Panc1 (cell line): ENCODE data around the gene WIZ. TPM values are rescaled to one million over a fixed set of nuclear protein-coding genes. Genes with fewer than 3 reads are reported as not detected.
"Not testable (repeated sequence)": the region's sequence is repeated elsewhere in the genome, so short reads cannot be mapped to it uniquely, and the experiment has no call there.

Source experiments
- ATAC-seq: fragments of 200-7000 bp; cut with Tn5 transposase; 2 replicates; pipeline ENCODE4 v1.9.1; 2020; ENCODE audit warnings: mild to moderate bottlenecking, moderate library complexity
- BruUV-seq: library from RNA; stranded (reverse); fragments of 400-500 nt; replicated peaks from 2 replicates; lab custom pipeline; 2021; lab: Mats Ljungman, UMichigan
- CTCF ChIA-PET: fragments of 300-600 bp; sonication (Branson Sonifier 250); formaldehyde crosslinking; loops from one replicate; lab custom pipeline; 2022; ENCODE audit warnings: antibody characterized with exemption; lab: Charles Lee
- POLR2A ChIA-PET: fragments of 300-600 bp; sonication (Branson Sonifier 250); formaldehyde crosslinking; loops from one replicate; lab custom pipeline; 2022; ENCODE audit warnings: antibody characterized with exemption; lab: Charles Lee
- DNase-seq: peaks from one replicate; pipeline ENCODE4 v3.0.0-alpha.2; 2010; ENCODE audit warnings: low read depth, low spot score
- H3K27ac ChIP-seq: 2 replicates; pipeline ENCODE4 v1.5.1; 2011; ENCODE audit warnings: mild to moderate bottlenecking, low read length, inconsistent platforms
- H3K27me3 ChIP-seq: fragments of 200-500 bp; sonication (Bioruptor generic); 2 replicates; pipeline ENCODE4 v1.6.0; 2014; ENCODE audit warnings: low read length, inconsistent platforms; ENCODE audit not compliant: control insufficient read depth, insufficient read depth
- H3K36me3 ChIP-seq: fragments of 200-500 bp; sonication (Bioruptor generic); 2 replicates; pipeline ENCODE4 v1.5.1; 2014; ENCODE audit warnings: inconsistent platforms, mild to moderate bottlenecking, low read length, moderate library complexity; ENCODE audit not compliant: control insufficient read depth, insufficient read depth
- H3K4me1 ChIP-seq: 2 replicates; pipeline ENCODE4 v1.5.1; 2011; ENCODE audit warnings: inconsistent platforms, mild to moderate bottlenecking, low read length, moderate library complexity; ENCODE audit not compliant: control insufficient read depth, insufficient read depth
- H3K4me3 ChIP-seq, 2 experiments: 2 replicates each; pipeline ENCODE4 v1.5.1; 2011 to 2012; ENCODE audit warnings: low read depth in 2 of 2, low read length in 2 of 2, mild to moderate bottlenecking in 2 of 2, inconsistent platforms in 1 of 2, moderate library complexity in 1 of 2
- H3K9me3 ChIP-seq: fragments of 200-500 bp; sonication (Bioruptor generic); 2 replicates; pipeline ENCODE4 v1.5.1; 2014; ENCODE audit warnings: low read depth, mild to moderate bottlenecking, inconsistent platforms, low read length, moderate library complexity; ENCODE audit not compliant: control insufficient read depth, insufficient read depth
- CTCF ChIP-seq: fragments of 450-650 bp; IDR thresholded peaks from 2 replicates; pipeline ENCODE4 v1.5.1; 2017; ENCODE audit warnings: mild to moderate bottlenecking
- POLR2AphosphoS5 ChIP-seq: IDR thresholded peaks from 2 replicates; pipeline ENCODE4 v1.6.1; 2012; ENCODE audit warnings: mild to moderate bottlenecking, low read depth, low read length, moderate library complexity
- REST ChIP-seq, 2 experiments: IDR thresholded peaks; 2 replicates each; pipeline ENCODE4 v1.6.1; 2011 to 2012; ENCODE audit warnings: low read depth in 2 of 2, control low read depth in 1 of 2, low read length in 1 of 2, mild to moderate bottlenecking in 1 of 2, moderate library complexity in 1 of 2; ENCODE audit not compliant: insufficient read depth in 1 of 2
- SIN3A ChIP-seq: IDR thresholded peaks from 2 replicates; pipeline ENCODE4 v1.6.1; 2012; ENCODE audit warnings: low read depth, mild to moderate bottlenecking, low read length, moderate library complexity, borderline replicate concordance; ENCODE audit not compliant: insufficient read depth
- TCF7L2 ChIP-seq: IDR thresholded peaks from 2 replicates; pipeline ENCODE4 v1.6.1; 2011; ENCODE audit warnings: mild to moderate bottlenecking, low read depth, low read length, inconsistent platforms
- in situ Hi-C: cut with HindIII; loops from 2 replicates; pipeline ENCODE4 v1.10.0; 2016; ENCODE audit warnings: low sequenced_read_pairs, low pct_unique_long_range_greater_than_20kb
- intact Hi-C: fragments of 100-400 bp; cut with micrococcal nuclease; formaldehyde crosslinking; loops from one replicate; pipeline ENCODE4 v1.10.0; 2022; ENCODE audit not compliant: unreplicated experiment
- total RNA-seq: library from RNA; stranded (reverse); gene quantifications from one replicate; pipeline ENCODE4 v1.2.1, GENCODE V29; 2021; ENCODE audit not compliant: unreplicated experiment

WIZ gene
- total RNA-seq, 1 experiment from 2014 or later = 41.9 TPM

- POLR2A ChIA-PET, in situ Hi-C loops: not testable (repeated sequence)
- CTCF ChIA-PET = interaction anchor here (0.7 kb wide), 1 partner anchor 275 kb away, joined by 18 read pairs; no protein-coding TSS in a partner anchor
These were observed 31.2 kb upstream of the WIZ start for GRCh38 chr19:15480996-15481395.

GRCh38 chr19:15479391-15480345, 29.9 kb upstream of the WIZ start, which contains the start of gene PGLYRP2:
PGLYRP2 (minus strand) TSS chr19:15479501; CDS start chr19:15479371, 130 bp downstream.
- TF ChIP-seq REST (IDR thresholded peaks at IDR 0.05; ENCODE audit: insufficient read depth in 1 of 2, low read depth in 2 of 2, low read length in 1 of 2) = no peak
- TF ChIP-seq SIN3A = no peak
- no peak for TF ChIP-seq POLR2AphosphoS5
- TF ChIP-seq CTCF = no peak; the same call in none of the 2 replicates
- no peak for TF ChIP-seq TCF7L2
- Histone ChIP-seq H3K4me3 (no peak within 1 kb of the TSS), H3K36me3 (no peaks in the 10 kb centered on the region), H3K9me3 (no peaks in the 10 kb centered on the region), H3K27me3 (no peaks in the 10 kb centered on the region), H3K27ac (no peak within 1 kb of the TSS), H3K4me1 (no peaks in the 10 kb centered on the region)
- no TSS peak for BruUV-seq
- intact Hi-C loops (loop anchor here (10.0 kb wide), 1 partner anchor 75 kb away; no protein-coding TSS in a partner anchor), in situ Hi-C loops (no loop called here)
- ATAC-seq = peak; percentile 88
- ChIA-PET CTCF (interaction anchor here (0.8 kb wide), 1 partner anchor 72 kb away, joined by 6 read pairs; no protein-coding TSS in a partner anchor), POLR2A (no interaction called here)
- no peak for DNase-seq

More at GRCh38 chr19:15480996-15481395, 31.2 kb upstream of the WIZ start:
- DNase-seq, H3K36me3 ChIP-seq, H3K4me1 ChIP-seq, intact Hi-C loops, H3K4me3 ChIP-seq, H3K27me3 ChIP-seq, ATAC-seq, H3K27ac ChIP-seq, H3K9me3 ChIP-seq, BruUV-seq: not testable (repeated sequence)
